Stimulated activated CD4-positive, alpha-beta T cell treated with anti-CD3 and anti-CD28 coated beads, Interleukin-15, amount 100 ng/mL, for 48 hours (primary cell): ENCODE measurements around the gene RGS7.
"Not testable (repeated sequence)": the region's sequence is repeated elsewhere in the genome, so short reads cannot be mapped to it uniquely, and the experiment has no call there.

Source experiments
- DNase-seq, 2 donors: peaks; one replicate each; pipeline ENCODE4 v3.0.0-alpha.2; 2020; ENCODE audit warnings: low read depth in 2 of 2

RGS7 gene

DNA sequence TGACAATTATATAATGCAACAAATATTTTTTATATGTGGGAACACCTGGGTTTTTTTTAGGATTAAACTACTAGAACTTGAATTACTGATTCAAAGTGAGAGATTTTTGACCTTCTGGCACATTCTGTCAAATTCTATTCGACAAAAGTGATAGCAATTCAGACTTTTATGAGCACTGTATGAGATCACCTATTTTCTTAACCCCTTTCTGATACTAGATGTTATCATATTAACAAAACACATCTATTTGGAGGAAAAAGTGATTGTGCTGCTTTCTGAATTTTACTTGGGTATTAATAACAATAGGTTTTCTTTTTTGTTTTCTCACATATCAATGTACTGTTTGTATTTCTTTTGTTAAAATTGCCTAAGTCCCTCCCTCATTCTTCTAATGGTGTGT is 570.1 kb downstream of the RGS7 start:
- no peak for DNase-seq

DNA sequence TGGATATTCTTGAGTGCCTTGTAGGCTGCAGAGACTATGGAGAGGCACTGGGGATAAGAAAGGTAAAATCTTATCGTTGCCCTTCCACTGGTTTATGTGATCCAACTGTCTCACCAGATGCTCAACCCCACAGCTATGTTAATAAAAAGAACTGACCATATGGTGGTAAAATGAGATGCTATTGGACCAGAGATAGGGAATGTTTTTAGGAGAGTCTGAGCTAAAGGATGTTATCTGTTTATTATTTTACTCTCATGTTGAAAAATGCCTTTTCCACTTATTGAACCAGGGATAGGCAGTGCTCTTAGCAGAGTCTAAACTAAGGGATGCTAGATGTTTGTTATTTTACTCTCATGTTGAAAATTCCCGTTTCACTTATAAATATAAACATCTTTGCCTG is 572.2 kb downstream of the RGS7 start:
- no peak for DNase-seq

GRCh38 chr1:240783728-240784137 is 573.3 kb downstream of the RGS7 start:
- DNase-seq = not testable (repeated sequence)

DNA sequence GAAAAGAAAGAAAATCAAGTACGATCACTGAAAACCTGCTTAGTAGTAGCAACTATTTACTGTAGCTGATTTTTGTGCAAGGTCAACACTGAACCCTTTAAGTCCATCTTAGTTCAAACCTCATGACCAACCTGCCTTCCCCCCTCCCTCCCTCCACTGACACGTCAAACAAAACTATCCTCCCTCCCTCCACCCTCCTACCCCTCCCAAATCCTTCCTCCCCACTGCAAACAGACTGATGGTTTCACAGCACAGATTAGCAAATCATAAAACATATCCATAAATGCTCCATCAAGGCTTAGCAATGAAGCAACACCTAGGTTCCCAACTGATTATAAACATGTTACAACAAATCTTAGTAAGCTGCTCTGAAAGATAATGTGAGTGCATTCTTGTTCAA is 580.8 kb downstream of the RGS7 start:
- no peak for DNase-seq

DNA sequence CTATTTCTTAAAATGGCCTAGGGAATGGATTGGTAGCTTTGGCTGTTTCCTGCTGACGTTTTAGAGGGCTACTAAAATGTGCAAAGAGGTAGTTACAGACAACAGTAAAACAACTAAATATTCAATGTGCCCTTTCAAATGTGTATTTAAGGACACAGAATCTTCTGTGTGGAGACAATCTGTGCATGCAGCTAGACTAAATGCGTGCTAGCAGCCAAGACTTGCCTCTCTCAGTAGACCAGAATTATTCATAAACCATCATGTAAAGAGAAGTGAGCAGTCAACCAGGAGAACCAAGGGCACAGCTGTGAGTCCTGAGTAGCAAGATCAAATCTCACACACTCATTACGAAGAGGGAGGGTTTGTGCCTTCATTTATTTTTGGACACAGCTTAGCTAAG is 584.9 kb downstream of the RGS7 start:
- no peak for DNase-seq

GRCh38 chr1:240771450-240771849 is 585.6 kb downstream of the RGS7 start:
- no peak for DNase-seq

DNA sequence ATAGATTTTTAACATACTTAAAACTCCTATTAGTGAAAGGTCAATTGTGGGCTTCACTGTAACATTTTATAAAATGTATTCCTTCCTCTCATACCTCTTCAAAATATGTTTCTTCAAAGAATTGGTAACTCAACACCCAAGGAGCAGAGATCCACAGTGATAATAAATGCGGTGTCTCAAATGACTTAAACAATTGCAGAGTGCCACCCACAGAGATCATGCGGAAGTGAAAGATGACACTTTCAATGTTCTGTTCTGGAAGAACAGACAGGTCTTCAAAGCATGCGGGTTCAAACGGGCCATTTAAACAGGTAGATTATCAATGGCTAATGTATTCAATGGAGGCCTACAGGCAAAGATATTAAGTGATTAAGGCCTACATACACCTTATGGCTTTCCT is 588.0 kb downstream of the RGS7 start:
- no peak for DNase-seq

- no peak for DNase-seq
Observed at GRCh38 chr1:240766831-240767230, 590.2 kb downstream of the RGS7 start.

DNA sequence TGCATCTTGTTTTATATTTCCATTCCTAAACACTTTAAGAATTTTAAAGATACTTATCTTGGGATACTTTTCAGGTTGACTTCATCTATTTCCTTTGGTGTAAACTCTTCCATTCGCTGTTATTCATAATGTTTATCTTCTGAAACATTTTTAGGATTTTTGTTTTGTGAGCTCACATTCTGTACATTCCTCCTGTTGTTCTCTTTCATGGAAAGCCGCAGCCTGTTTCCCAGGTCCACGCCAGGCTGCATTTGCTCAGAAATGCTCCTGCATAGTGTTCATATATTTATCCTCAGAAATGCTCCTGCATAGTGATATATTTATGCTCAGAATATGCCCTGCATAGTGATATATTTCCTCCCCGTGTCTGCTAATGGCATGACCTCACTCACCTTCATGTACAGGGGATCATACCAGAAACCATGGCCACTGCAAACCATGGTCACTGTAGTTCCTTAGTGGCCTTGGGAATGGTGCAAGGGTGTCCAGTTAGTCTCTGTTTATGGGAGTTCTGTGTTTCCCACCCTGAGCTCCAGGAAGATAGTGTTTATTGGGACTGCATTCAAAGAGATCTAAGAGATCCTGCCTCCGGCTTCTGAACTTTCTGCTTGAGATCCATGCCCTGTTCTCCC is 591.2 kb downstream of the RGS7 start:
- DNase-seq = no peak

DNA sequence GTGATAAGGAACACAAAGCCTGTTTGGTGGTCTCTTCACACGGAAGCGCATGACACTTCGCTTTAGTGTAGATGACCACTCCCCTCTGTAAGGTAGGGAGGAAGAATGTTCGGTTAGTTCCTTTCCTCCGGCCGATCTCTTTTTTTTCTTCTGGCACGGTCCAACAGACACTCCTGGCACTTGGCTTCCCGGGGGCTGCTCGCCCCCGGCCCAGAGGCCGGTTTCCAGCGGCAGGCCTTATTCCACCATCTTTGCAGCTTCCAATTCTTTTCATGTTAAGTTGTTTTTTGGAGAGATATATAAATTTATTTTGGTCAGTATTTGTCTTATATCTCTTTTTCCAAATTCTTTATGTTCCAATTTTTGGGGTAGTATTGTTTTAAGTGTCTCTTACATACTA is 593.2 kb downstream of the RGS7 start:
- DNase-seq = no peak

- DNase-seq = not testable (repeated sequence)
Observed at GRCh38 chr1:240763095-240763494, 593.9 kb downstream of the RGS7 start.

DNA sequence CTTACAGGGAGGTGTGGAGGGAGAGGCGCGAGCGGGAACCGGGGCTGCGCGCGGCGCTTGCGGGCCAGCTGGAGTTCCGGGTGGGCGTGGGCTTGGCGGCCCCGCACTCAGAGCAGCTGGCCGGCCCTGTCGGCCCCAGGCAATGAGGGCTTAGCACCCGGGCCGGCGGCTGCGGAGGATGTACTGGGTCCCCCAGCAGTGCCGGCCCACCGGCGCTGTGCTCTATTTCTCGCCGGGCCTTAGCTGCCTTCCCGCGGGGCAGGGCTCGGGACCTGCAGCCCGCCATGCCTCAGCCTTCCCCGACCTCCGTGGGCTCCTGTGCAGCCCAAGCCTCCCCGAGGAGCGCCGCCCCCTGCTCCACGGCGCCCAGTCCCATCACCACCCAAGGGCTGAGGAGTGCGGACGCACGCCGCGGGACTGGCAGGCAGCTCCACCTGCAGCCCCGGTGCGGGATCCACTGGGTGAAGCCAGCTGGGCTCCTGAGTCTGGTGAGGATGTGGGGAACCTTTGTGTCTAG is 594.5 kb downstream of the RGS7 start:
- DNase-seq = not testable (repeated sequence)

- DNase-seq = not testable (repeated sequence)
Observed at GRCh38 chr1:240758777-240759176, 598.2 kb downstream of the RGS7 start.

DNA sequence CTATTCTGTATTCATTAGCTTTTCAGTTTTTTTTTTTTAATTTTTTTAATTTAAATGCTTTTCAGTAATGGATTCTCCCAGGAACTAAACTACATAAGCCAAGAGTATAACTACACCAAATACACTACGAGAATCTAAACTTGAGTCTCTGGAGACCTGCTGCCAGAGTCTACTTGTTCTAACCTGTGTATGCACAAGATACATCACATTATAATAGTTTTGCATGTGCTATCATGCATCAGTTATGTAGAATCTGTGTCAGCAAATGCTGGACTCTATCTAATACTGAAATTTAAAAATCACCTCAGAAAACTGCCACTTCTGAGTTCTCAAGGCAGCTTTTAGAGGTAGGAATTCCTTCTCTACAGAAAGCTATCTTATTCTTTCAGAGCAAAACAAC is 598.7 kb downstream of the RGS7 start:
- DNase-seq = no peak

GRCh38 chr1:240747907-240748306 is 609.1 kb downstream of the RGS7 start:
- no peak for DNase-seq

DNA sequence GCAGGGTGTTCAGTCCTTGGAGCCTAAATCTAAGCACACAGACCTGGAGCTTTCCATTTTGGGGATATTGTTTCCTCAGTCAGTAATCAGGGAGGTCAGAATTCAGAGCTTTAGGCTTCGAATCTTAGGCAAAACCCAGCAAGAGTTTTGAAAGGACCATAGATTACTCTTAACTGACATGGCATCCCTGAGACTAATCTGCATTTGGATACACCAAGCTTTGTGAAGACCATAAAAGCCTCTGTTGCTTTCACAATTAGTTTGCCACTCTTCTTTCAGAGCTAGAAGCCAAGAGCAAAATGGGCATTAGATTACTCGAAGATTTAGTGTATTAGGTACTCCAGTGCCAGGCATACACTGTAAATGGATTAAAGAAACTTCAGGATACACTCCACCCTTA is 613.3 kb downstream of the RGS7 start:
- no peak for DNase-seq

DNA sequence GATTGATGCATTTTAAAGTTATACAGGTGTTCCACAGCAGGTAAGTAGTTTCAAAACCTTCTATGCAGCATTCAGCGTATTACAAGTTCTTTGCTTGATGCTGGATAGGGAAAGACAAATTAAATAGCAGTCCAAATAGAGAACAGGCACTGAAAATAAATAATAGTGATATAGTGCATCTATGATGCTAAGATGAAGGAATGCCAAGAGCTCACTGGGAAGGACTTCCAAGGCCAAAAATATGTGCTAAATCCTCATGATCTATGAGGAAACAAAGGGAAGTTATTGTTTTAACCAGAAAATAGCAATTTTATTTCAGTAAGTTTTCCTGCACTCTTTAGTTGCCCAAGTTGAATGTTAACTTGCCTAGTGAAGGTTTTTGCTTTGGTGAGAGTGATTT is 617.3 kb downstream of the RGS7 start:
- DNase-seq = no peak

DNA sequence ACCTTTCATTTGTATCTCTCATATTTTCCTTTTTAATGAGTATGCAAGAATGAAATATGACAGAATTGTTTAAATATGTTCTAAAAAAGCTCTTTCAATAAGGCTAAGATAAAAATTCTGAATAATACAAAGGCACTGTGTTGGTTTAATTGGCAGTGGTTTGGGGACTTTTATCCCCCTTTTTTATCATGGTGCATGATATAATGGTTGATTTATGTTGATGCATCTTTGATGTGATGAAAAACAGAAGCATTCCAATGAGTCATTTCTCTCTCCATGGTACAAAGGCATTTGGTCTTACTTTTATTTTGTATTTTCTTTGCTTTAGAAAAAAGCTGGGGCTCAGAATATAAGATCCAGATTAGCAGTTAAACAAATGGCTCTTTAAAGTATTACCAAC is 617.9 kb downstream of the RGS7 start:
- DNase-seq = no peak

DNA sequence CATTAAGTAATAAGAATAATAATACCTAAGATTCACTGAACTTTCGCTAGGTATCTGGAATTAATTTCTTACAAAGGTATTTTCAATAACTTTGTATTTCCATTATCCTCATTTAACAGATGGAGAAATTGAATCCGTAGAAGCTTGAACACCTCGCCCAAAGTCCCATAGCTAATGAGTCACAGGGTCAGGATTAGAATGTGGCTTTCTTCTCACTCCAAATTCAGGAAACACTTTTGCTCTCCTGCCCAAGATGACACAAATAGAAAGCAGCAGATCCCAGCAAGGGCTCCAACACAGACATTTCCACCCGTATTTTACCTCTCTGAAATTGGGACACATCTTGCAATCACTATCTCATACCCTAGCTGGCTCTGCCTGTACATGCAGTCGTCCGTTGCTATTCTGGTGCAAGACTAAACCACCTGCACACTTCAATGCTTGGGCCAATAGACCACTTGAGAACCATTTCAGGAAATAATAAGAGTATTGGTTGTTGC is 619.2 kb downstream of the RGS7 start:
- DNase-seq = no peak

- DNase-seq = no peak
Observed at GRCh38 chr1:240737298-240737697, 619.7 kb downstream of the RGS7 start.

DNA sequence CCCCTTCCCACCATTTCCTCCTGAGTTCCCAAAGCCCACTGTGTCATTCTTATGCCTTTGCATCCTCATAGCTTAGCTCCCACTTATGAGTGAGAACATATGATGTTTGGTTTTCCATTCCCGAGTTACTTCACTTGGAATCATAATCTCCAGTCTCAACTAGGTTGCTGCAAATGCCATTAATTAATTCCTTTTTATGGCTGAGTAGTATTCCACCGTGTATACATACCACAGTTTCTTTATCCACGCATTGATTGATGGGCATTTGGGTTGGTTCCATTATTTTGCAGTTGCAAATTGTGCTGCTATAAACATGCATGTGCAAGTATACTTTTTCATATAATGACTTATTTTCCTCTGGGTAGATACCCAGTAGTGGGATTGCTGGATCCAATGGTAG is 622.3 kb downstream of the RGS7 start:
- DNase-seq = not testable (repeated sequence)

DNA sequence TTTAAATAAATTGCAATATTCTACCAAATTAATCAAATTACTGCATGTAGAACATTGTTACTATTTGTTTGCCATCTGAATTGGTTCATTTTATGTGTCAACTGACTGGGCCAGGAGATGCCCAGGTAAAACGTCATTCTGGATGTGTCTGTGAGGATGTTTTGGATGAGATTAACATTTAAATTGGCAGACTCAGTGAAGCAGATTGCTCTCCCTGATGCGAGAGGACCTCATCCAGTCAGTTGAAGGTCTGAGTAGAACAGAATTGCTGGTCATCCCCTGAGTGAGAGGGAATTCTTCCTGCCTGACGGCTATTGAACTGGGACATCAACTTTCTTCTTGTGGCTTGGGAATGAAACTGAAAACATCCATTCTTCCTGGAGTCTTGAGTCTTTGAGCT is 623.0 kb downstream of the RGS7 start:
- no peak for DNase-seq

- DNase-seq = no peak
Observed at GRCh38 chr1:240732390-240732789, 624.6 kb downstream of the RGS7 start.
